ENCODE results near the gene YWHAQ. TPM values are rescaled to one million over a fixed set of nuclear protein-coding genes. Genes with fewer than 3 reads are reported as not detected.

Gene YWHAQ
- polyA plus RNA-seq, 1 donor from 2014 or later = 200 TPM

DNA sequence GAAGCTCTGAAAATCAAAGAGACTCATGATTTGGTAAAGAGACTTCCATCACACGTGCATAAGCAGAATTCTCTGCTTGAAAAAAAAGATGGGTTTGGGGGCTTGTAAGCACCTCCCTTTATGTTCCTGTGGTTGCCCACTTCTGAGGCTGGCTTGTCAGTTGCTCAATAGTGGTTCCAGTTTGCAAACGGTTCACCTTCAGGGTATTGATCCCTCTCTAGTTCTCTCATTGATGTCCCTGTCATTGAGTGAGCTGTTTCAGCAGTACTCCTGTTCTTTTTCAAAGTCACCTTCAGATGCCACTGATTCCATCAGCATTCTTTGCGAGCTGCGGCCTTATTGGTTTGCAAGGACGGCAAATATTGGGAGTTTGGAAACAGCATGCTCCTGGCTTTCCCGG is 17.1 kb upstream of the YWHAQ start:
- H3K27ac Mint-ChIP-seq = no peak overlapping the region
- no peak overlapping the region for H3K4me3 Mint-ChIP-seq
- peaks cover 0 to 10% (median 8%) of the 10 kb centered on the region in 3 donors for H3K4me1 Mint-ChIP-seq
- H3K27me3 Mint-ChIP-seq = peaks cover 17% of the 10 kb centered on the region
- H3K36me3 Mint-ChIP-seq = peaks cover 5% of the 10 kb centered on the region
- peaks cover 0 to 3% (median 0%) of the 10 kb centered on the region in 3 donors for H3K9me3 Mint-ChIP-seq

DNA sequence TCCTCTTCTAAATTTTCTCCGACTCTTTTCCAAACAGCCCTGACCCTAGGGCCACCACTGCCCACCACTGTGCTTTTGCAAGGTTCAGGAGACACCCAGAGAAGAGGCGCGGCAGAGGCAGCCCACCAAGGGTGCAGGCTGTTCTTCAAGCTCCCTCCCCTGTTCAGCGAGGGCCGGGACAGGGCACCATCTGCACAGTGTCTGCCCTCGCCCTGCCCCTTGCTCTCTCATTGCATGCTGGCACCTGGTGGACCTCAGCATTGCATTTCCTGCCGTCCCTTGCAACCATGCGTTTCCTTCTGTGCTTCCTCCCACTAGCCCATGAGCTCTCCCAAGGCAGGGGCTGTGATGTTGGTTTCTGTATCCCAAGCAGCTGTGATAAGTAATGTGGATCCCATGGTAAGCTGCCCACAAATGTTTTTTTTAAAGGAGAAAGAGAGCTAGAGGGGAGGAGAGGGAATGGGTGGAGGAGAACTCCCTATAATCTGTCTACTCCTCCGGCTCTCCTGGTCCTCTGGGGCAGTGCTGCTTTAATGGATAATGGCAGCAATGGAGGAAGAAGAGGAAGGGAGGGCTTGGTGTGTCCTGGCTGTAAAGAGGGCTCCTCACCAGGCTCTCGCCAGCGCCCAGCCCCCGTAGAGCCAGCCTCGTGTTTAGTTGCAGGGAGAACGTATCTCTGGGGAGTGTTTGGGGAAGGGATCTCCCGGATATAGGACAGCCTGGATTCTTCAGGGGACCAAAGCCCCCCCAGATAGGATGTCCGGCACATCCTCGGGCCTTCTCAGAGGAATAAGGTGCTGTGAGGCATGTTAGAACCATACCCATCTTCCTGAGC is 15.6 kb upstream of the YWHAQ start:
- Mint-ChIP-seq H3K27ac (no peak overlapping the region), H3K4me3 (no peak overlapping the region)

DNA sequence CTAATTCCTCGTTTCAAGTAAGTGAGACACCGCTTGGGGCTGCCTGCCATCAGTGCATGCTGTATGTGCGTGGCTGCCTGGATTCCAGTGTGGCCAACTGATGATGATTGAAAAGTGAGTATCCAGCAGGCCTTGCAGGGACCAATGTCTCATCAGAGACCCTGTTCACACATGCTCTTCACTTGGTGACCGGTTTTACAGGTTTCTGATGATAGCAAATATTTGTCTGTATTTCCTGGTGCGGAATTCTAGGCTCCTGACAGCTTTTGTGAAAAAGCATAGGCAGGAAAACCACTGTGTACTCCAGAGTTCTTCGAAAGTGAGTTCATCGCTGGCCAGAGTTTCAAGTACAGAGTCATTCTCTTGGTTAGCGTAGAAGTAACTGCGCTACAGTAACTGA is 13.8 kb upstream of the YWHAQ start:
- Mint-ChIP-seq H3K27ac (no peak overlapping the region), H3K9me3 (no peaks in the 10 kb centered on the region), H3K36me3 (no peaks in the 10 kb centered on the region), H3K4me1 (peaks cover 11 to 20% (median 16%) of the 10 kb centered on the region in 3 donors), H3K4me3 (no peak overlapping the region), H3K27me3 (peaks cover 26% of the 10 kb centered on the region)

More for the DNA sequence above, 15.6 kb upstream of the YWHAQ start:
- peaks cover 3% of the 10 kb centered on the region for H3K36me3 Mint-ChIP-seq
- peaks cover 5 to 20% (median 16%) of the 10 kb centered on the region in 3 donors for H3K4me1 Mint-ChIP-seq
- peaks cover 24% of the 10 kb centered on the region for H3K27me3 Mint-ChIP-seq
- peaks cover 0 to 3% (median 0%) of the 10 kb centered on the region in 3 donors for H3K9me3 Mint-ChIP-seq

DNA sequence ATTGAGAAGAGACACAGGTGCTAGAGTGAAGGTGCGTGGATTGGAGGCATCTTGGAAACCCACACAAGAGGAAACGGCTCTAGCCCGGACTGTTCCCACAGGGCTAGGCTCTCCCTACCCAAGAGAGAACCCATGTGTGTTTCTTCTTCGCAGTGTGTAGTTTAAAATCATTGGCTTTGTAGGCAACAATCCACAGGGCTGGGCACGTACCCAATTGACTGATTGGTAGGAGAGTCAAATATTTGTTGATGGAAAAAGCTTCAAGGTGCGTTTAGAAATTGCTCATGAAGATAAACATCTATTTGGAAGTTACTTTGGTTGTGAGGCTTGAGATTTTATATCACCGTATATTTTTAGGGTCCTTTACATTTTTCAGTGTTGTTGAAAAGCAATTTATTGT is 13.2 kb upstream of the YWHAQ start:
- Mint-ChIP-seq H3K27ac (no peak overlapping the region), H3K9me3 (no peaks in the 10 kb centered on the region), H3K36me3 (no peaks in the 10 kb centered on the region), H3K4me1 (peaks cover 11 to 20% (median 16%) of the 10 kb centered on the region in 3 donors), H3K27me3 (peaks cover 26% of the 10 kb centered on the region), H3K4me3 (peak overlapping the region in 1 of 4 donors; percentile 19)

DNA sequence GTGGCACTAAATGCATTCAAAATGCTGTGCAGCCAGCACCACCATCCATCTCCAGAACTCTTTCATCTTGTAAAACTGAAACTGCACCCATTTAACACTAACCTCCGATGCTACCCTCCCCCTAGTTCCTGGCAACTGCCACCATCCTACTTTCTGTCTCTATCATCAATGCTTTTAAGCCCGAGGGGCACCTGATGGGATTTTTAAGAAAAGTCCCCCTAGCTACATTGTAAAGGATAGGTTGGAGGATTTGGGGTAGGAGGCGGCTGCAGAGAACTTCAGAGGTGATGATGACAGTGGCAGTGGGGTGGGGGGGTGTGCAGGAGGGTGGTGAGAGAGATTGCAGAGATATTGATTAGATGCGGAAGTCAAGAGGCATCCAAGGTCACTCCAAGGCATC is 10.8 kb upstream of the YWHAQ start:
- Mint-ChIP-seq H3K9me3 (no peaks in the 10 kb centered on the region), H3K27me3 (peaks cover 20% of the 10 kb centered on the region), H3K27ac (peak overlapping the region in 1 of 3 donors; percentile 52), H3K36me3 (no peaks in the 10 kb centered on the region), H3K4me3 (peak overlapping the region in 3 of 4 donors; percentile 34 to 86 (median 72)), H3K4me1 (peaks cover 11 to 20% (median 16%) of the 10 kb centered on the region in 3 donors)

DNA sequence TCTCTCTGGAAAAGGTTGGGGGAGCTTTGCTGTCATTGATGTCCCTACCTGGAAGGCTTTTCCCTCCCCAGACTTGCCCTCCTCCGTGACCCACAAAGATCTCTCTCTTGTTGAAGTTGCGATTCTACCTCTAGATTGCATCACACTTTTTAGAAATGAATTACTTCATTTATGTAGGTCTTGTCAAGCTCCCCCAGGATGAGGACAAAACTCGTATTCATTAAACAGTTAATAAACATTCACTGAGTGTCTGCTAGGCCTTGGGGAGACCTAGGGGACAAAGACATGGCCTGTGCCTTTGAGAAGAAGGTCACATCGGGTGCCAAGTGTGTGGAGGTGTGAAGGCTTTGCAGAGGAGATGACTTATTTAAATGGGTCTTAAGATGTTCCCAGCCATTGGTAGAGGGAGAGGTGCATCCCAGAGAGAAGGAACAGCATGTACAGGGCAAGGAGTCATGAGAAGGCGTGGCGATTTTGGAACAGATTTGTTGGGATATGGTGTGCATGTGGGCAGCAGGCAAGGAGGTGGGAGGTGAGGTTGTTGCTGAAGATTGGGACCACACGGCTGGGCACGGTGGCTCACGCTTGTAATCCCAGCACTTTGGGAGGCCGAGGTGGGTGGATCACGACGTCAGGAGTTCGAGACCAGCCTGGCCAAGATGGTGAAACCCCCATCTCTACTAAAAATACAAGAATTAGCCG is 9.8 kb upstream of the YWHAQ start:
- Mint-ChIP-seq H3K9me3 (no peaks in the 10 kb centered on the region), H3K27me3 (peaks cover 16% of the 10 kb centered on the region), H3K4me3 (peak overlapping the region in 1 of 4 donors; percentile 68), H3K4me1 (peaks cover 11 to 20% (median 16%) of the 10 kb centered on the region in 3 donors), H3K27ac (no peak overlapping the region), H3K36me3 (no peaks in the 10 kb centered on the region)

DNA sequence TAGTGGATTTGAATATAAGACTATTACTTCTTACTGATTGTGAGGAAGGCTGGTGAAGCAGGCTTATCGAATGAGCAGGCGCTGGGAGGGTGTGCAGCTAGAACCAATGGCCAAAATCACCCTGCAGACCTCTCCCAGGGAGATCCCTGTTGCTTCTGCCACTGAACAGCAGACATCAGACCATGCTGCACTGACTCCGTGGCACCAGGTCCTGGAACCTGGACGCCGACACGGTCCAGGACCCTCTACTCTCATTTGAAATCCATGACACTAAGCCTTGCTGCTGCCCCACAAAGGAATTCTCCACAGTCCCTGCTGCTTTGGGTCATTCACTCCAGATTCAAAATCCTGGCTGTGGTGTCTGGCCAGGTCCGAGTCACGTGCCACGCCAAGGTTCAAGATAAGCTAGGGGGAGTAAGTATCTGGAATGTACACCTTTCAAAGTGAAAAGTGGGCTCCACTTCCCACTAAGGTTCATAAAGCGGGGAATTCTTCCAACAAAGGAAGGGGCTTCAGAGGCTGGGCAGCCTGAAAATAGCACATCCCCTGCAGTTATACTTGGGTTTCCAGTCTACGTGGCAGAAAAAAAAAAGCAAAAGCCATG is 9.0 kb upstream of the YWHAQ start:
- peaks cover 16% of the 10 kb centered on the region for H3K27me3 Mint-ChIP-seq
- H3K4me1 Mint-ChIP-seq = peaks cover 11 to 20% (median 16%) of the 10 kb centered on the region in 3 donors
- peak overlapping the region in 1 of 4 donors; percentile 30 for H3K4me3 Mint-ChIP-seq
- no peak overlapping the region for H3K27ac Mint-ChIP-seq
- no peaks in the 10 kb centered on the region for H3K36me3 Mint-ChIP-seq
- H3K9me3 Mint-ChIP-seq = no peaks in the 10 kb centered on the region

DNA sequence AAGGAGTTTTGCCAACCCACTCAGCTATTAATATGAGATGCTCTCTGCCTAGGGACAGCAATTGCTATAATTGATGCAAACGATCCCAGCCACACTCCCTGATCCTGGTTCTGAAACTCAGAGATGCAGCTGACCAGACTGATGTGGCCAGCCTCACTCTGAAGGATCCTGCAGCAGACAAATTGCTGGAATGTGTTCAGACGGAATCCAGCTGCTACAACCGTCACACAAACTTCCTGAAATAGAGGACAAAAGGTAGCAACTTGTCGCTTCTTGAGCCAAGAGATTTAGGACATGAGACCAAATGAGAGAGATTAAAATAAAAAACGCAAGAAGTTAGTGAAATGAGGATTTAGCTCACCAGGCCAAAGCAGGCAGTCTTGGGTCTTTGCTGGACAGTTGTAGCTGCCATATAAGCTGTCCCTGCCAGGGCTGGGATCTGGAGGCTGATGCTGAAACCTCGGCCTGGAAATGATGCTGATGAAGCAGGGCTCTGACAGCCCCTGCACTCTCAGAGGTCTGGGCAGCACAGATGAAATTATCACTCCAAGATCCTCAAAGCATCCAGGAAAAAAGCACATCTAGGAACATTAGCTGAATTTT is 8.3 kb upstream of the YWHAQ start:
- Mint-ChIP-seq H3K4me3 (no peak overlapping the region), H3K9me3 (no peaks in the 10 kb centered on the region), H3K27me3 (peaks cover 16% of the 10 kb centered on the region), H3K36me3 (no peaks in the 10 kb centered on the region), H3K4me1 (peaks cover 11 to 20% (median 16%) of the 10 kb centered on the region in 3 donors), H3K27ac (no peak overlapping the region)

DNA sequence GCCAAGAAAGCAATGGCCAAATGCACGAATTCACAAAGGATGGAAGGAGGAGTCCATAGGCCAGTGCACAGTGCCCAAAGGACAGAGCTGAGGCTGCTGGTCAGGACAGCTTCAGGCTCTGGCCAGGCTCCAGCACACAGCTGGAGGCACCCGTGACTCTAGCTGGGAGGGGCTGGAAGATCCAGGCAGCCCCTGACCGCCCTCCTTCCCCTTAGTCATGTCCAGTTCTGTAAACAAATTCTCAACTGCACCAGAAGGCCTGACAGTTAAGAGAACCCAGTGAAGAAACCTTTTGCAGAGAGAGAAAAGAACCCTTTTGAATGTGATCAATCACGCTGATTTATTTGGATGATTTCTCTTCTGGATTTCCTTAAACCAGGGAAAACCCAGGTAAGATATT is 7.7 kb upstream of the YWHAQ start:
- Mint-ChIP-seq H3K36me3 (no peaks in the 10 kb centered on the region), H3K27ac (no peak overlapping the region), H3K27me3 (peaks cover 13% of the 10 kb centered on the region), H3K4me3 (no peak overlapping the region), H3K4me1 (peaks cover 11 to 16% (median 13%) of the 10 kb centered on the region in 3 donors), H3K9me3 (no peaks in the 10 kb centered on the region)

DNA sequence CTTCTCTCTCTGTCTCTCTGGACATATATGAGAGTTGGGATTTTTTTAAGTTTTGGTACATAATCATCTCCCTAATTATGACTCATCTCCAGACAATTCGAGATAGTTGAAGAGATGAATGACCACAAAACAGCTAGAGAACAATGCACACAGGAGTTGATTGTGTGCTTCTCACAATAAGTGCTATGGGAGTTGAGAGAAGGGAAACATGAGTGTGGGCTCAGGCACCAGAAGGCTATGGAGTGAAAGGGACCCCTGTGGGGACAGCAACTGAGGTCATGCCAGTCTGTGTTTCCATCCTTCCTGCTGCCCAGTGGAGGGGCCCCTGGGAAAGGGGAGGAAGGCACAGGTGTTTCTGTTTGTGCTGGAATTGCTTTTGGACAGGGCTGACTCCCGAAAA is 6.5 kb upstream of the YWHAQ start:
- Mint-ChIP-seq H3K9me3 (no peaks in the 10 kb centered on the region), H3K27ac (no peak overlapping the region)

DNA sequence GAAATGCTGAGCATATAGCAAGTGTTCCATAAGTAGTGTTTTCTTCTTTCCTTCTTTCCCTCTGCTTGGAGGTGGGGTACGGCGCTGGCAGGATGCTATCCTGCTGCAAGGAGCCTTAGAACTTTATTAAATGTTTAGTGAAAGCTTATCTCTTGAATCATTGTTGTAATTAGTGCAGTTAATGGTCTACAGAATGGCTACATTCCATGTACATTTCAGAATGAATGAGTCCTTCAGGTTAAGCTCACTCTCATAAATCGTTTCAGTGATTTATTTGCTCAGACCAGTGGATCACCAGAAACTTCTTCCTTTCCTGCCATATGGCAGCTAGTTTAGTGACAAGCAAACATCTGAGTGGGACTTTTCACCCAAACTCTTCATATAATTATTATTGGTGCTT is 3.3 kb upstream of the YWHAQ start:
- H3K27me3 Mint-ChIP-seq = no peaks in the 10 kb centered on the region
- peaks cover 5 to 22% (median 10%) of the 10 kb centered on the region in 3 donors for H3K4me1 Mint-ChIP-seq
- H3K9me3 Mint-ChIP-seq = no peaks in the 10 kb centered on the region
- H3K4me3 Mint-ChIP-seq = no peak overlapping the region
- H3K36me3 Mint-ChIP-seq = no peaks in the 10 kb centered on the region
- H3K27ac Mint-ChIP-seq = peak overlapping the region in 1 of 3 donors; percentile 49

More for the DNA sequence above, 6.5 kb upstream of the YWHAQ start:
- H3K4me3 Mint-ChIP-seq = no peak overlapping the region
- H3K27me3 Mint-ChIP-seq = peaks cover 8% of the 10 kb centered on the region
- H3K36me3 Mint-ChIP-seq = no peaks in the 10 kb centered on the region
- peaks cover 6 to 7% (median 6%) of the 10 kb centered on the region in 3 donors for H3K4me1 Mint-ChIP-seq

DNA sequence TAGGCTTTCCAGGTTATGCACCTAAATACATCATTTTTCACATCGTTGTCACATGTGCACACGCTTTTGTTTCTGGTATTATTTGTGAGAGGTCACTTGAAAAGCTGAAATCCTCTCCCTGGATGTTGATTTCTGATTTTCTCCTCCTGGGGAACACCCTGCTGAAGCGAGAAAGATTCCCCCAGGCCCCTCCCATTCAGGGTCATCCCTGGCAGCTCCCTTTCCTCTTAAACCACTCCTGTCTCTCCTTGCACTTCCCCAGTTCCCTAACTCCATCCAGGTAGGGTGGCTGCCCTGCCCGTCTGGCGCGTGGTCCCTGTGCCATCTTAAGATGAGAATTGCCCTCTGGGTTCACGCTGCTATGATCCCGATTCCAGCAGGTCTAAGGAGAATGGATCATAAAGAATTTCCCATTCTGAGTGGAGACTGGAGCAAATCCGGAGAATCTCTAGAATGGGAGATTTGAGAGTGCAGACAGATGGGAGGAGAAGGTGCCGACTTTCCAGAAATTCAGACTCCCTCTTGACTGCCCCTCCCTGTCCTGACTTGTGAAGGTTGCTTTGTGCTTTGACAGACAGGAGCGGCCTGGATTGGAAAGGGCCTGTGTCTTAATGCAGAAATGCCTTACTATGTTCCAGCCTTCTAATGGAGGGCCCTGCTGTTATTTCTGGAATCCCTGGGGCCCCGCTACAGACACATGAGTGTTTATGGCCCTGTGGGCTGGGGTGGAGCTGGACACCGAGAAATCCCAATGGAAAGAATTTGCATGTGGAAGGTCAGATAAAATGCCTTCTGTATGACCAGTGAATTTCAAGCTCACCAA is 1.3 kb upstream of the YWHAQ start:
- Mint-ChIP-seq H3K27ac (peak overlapping the region in 1 of 3 donors; percentile 98), H3K36me3 (peaks cover 4% of the 10 kb centered on the region), H3K4me3 (peak overlapping the region; percentile 79 to 96 (median 93)), H3K9me3 (no peaks in the 10 kb centered on the region), H3K4me1 (peaks cover 15 to 42% (median 28%) of the 10 kb centered on the region in 3 donors), H3K27me3 (no peaks in the 10 kb centered on the region)

DNA sequence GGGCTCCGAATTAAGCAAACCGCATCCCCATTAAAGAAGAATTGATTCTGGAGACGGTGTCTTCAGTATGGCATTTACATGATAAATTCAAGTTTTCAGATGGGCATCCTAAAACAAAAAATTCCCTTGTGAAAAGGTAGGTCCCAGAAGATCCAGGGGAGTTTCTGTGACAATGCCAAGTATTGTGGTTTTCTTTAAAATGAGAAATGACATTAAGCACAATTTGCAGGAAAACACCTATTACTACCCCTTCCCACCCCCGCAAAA is 689 bp upstream of the YWHAQ start:
- peak overlapping the region; percentile 95 to 98 (median 95) for H3K27ac Mint-ChIP-seq
- H3K4me1 Mint-ChIP-seq = peaks cover 20 to 47% (median 34%) of the 10 kb centered on the region in 3 donors
- H3K27me3 Mint-ChIP-seq = no peaks in the 10 kb centered on the region
- H3K9me3 Mint-ChIP-seq = no peaks in the 10 kb centered on the region
- H3K4me3 Mint-ChIP-seq = peak overlapping the region in 3 of 4 donors; percentile 93 to 95 (median 93)
- peaks cover 5% of the 10 kb centered on the region for H3K36me3 Mint-ChIP-seq

DNA sequence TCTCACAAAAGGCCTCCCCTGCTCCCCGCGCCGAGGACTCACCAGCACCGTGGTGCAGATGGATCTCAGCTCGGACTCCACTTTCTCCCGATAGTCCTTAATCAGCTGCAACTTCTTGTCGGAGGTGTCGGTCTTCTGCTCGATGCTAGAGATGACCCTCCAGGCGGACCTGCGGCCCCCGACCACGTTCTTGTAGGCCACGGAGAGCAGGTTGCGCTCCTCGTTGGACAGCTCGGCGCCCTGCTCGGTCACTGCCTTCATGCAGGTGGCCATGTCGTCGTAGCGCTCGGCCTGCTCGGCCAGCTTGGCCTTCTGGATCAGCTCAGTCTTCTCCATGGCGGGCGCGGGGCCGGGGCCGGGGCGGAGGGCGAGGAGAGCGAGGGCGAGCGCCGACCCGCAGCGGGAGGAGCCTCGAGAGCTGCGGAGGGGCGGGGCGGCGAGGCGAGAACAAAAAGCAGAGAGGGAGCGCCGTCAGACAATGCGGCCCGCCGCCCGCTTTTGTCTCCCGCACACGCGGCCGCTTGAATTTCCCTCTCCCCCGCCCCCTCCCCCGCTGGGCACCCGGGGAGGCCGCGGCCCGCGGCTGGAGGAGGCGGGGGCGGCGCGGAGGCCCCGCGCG is 571 bp downstream of the YWHAQ start:
- Mint-ChIP-seq H3K9me3 (no peaks in the 10 kb centered on the region), H3K4me1 (peaks cover 32 to 57% (median 44%) of the 10 kb centered on the region in 3 donors), H3K27ac (peak overlapping the region; percentile 92 to 98 (median 95)), H3K36me3 (peaks cover 5% of the 10 kb centered on the region), H3K27me3 (no peaks in the 10 kb centered on the region), H3K4me3 (peak overlapping the region; percentile 93 to 98 (median 96))

All from IgD-negative memory B cell (primary cell).